H9 (cell line): ENCODE data around the gene FABP7. TPM values are rescaled to one million over a fixed set of nuclear protein-coding genes. Genes with fewer than 3 reads are reported as not detected.

ENCODE experiments used
- DNase-seq: peaks from one replicate; pipeline ENCODE4 v3.0.0-alpha.2; 2017
- H2AFZ ChIP-seq: one replicate; pipeline ENCODE4 v1.6.1; 2013; ENCODE audit warnings: mild to moderate bottlenecking, low read length, control low read depth, moderate library complexity
- H2AK5ac ChIP-seq: 2 replicates; pipeline ENCODE4 v1.6.1; 2013; ENCODE audit warnings: low read length, control low read depth, mixed read lengths; ENCODE audit not compliant: insufficient read length
- H2BK120ac ChIP-seq: one replicate; pipeline ENCODE4 v1.6.1; 2013; ENCODE audit warnings: low read depth, mild to moderate bottlenecking, low read length, control low read depth, inconsistent platforms; ENCODE audit not compliant: poor library complexity, severe bottlenecking
- H2BK12ac ChIP-seq: 2 replicates; pipeline ENCODE4 v1.6.1; 2013; ENCODE audit warnings: low read length, control low read depth, mixed read lengths, low read depth; ENCODE audit not compliant: insufficient read length
- H2BK15ac ChIP-seq: 2 replicates; pipeline ENCODE4 v1.6.1; 2013; ENCODE audit warnings: low read depth, low read length, control low read depth
- H2BK20ac ChIP-seq: one replicate; pipeline ENCODE4 v1.6.1; 2013; ENCODE audit warnings: low read depth, mild to moderate bottlenecking, low read length, control low read depth, inconsistent platforms; ENCODE audit not compliant: poor library complexity, severe bottlenecking
- H2BK5ac ChIP-seq: 2 replicates; pipeline ENCODE4 v1.6.1; 2013; ENCODE audit warnings: low read length, control low read depth, mixed read lengths; ENCODE audit not compliant: insufficient read length
- H3K14ac ChIP-seq: 2 replicates; pipeline ENCODE4 v1.6.1; 2013; ENCODE audit warnings: low read length, control low read depth; ENCODE audit not compliant: insufficient read depth
- H3K18ac ChIP-seq: 2 replicates; pipeline ENCODE4 v1.6.1; 2013; ENCODE audit warnings: low read depth, mild to moderate bottlenecking, mixed read lengths, low read length, control low read depth; ENCODE audit not compliant: insufficient read length
- H3K23ac ChIP-seq: 2 replicates; pipeline ENCODE4 v1.6.1; 2013; ENCODE audit warnings: low read length, control low read depth, mixed read lengths, low read depth; ENCODE audit not compliant: insufficient read length
- H3K23me2 ChIP-seq: 2 replicates; pipeline ENCODE4 v1.6.1; 2013; ENCODE audit warnings: low read depth, mild to moderate bottlenecking, mixed read lengths, low read length, control low read depth; ENCODE audit not compliant: insufficient read length, poor library complexity, severe bottlenecking
- H3K27ac ChIP-seq: 2 replicates; pipeline ENCODE4 v1.5.1; 2013; ENCODE audit warnings: low read length, control low read depth, mixed read lengths, low read depth; ENCODE audit not compliant: insufficient read length
- H3K27me3 ChIP-seq: 2 replicates; pipeline ENCODE4 v1.6.1; 2013; ENCODE audit warnings: low read length, control low read depth, inconsistent platforms; ENCODE audit not compliant: insufficient read depth
- H3K4ac ChIP-seq: 2 replicates; pipeline ENCODE4 v1.6.1; 2013; ENCODE audit warnings: low read depth, mild to moderate bottlenecking, control low read depth, inconsistent platforms, low read length, moderate library complexity
- H3K4me1 ChIP-seq: 2 replicates; pipeline ENCODE4 v1.6.1; 2013; ENCODE audit warnings: low read length, control low read depth, inconsistent platforms; ENCODE audit not compliant: insufficient read depth
- H3K4me2 ChIP-seq: 2 replicates; pipeline ENCODE4 v1.6.1; 2013; ENCODE audit warnings: low read length, control low read depth, mixed read lengths; ENCODE audit not compliant: insufficient read length, insufficient read depth
- H3K56ac ChIP-seq: 2 replicates; pipeline ENCODE4 v1.6.1; 2013; ENCODE audit warnings: low read depth, mild to moderate bottlenecking, mixed read lengths, low read length, control low read depth; ENCODE audit not compliant: insufficient read length
- H3K79me1 ChIP-seq: 2 replicates; pipeline ENCODE4 v1.6.1; 2013; ENCODE audit warnings: low read depth, mild to moderate bottlenecking, moderate library complexity, low read length, control low read depth, inconsistent platforms; ENCODE audit not compliant: insufficient read depth, poor library complexity, severe bottlenecking
- H3K79me2 ChIP-seq: 2 replicates; pipeline ENCODE4 v1.6.1; 2013; ENCODE audit warnings: low read length, control low read depth, inconsistent platforms; ENCODE audit not compliant: insufficient read depth
- H3K9ac ChIP-seq: 2 replicates; pipeline ENCODE4 v1.6.1; 2013; ENCODE audit warnings: low read length, control low read depth, mixed read lengths; ENCODE audit not compliant: insufficient read length; ENCODE audit errors: extremely low read depth
- H3K9me3 ChIP-seq: one replicate; pipeline ENCODE4 v1.6.1; 2013; ENCODE audit warnings: low read depth, low read length, inconsistent platforms; ENCODE audit not compliant: control insufficient read depth
- H3T11ph ChIP-seq: one replicate; pipeline ENCODE4 v1.6.1; 2013; ENCODE audit warnings: mild to moderate bottlenecking, low read length, control low read depth, inconsistent platforms
- H4K20me1 ChIP-seq: one replicate; pipeline ENCODE4 v1.6.1; 2013; ENCODE audit not compliant: control insufficient read depth, insufficient read length, insufficient read depth
- H4K5ac ChIP-seq: 2 replicates; pipeline ENCODE4 v1.6.1; 2013; ENCODE audit warnings: low read depth, mild to moderate bottlenecking, mixed read lengths, low read length, control low read depth; ENCODE audit not compliant: insufficient read length
- H4K8ac ChIP-seq: replicated peaks from 2 replicates; pipeline ENCODE4 v1.6.1; 2013; ENCODE audit warnings: low read length, control low read depth, mixed read lengths, low read depth; ENCODE audit not compliant: insufficient read length
- H4K91ac ChIP-seq: 2 replicates; pipeline ENCODE4 v1.6.1; 2013; ENCODE audit warnings: low read depth, mild to moderate bottlenecking, moderate library complexity, mixed read lengths, low read length, control low read depth; ENCODE audit not compliant: insufficient read length
- H3K27ac Mint-ChIP-seq, 3 experiments: 2 replicates in 2 of 3; 3 replicates in 1 of 3; pipeline ENCODE4 v1.8.0; 2020 to 2021; ENCODE audit warnings: mixed read lengths in 3 of 3, mild to moderate bottlenecking in 1 of 3, moderate library complexity in 1 of 3
- H3K27me3 Mint-ChIP-seq: 2 replicates; pipeline ENCODE4 v1.8.0; 2021; ENCODE audit warnings: low read depth, mild to moderate bottlenecking, moderate library complexity, mixed read lengths
- H3K36me3 Mint-ChIP-seq, 3 experiments: 2 replicates in 2 of 3; 3 replicates in 1 of 3; pipeline ENCODE4 v1.8.0; 2020 to 2021; ENCODE audit warnings: low read depth in 3 of 3, mixed read lengths in 3 of 3; ENCODE audit not compliant: insufficient read depth in 1 of 3
- H3K4me1 Mint-ChIP-seq, 2 experiments: 2 replicates each; pipeline ENCODE4 v1.8.0; 2020; ENCODE audit warnings: mixed read lengths in 2 of 2
- H3K4me3 Mint-ChIP-seq, 2 experiments: 2 replicates in 1 of 2; 3 replicates in 1 of 2; pipeline ENCODE4 v1.8.0; 2020 to 2021; ENCODE audit warnings: mild to moderate bottlenecking in 2 of 2, mixed read lengths in 2 of 2, moderate library complexity in 1 of 2
- H3K9me3 Mint-ChIP-seq, 2 experiments: 2 replicates in 1 of 2; 3 replicates in 1 of 2; pipeline ENCODE4 v1.8.0; 2020; ENCODE audit warnings: mild to moderate bottlenecking in 2 of 2, mixed read lengths in 2 of 2, moderate library complexity in 1 of 2
- CTCF ChIP-seq: fragments of 200-600 bp; sonication (generic); conservative IDR thresholded peaks from 3 replicates; pipeline ENCODE4 v1.8.0; 2021; ENCODE audit warnings: antibody characterized with exemption, mild to moderate bottlenecking
- WGBS: extraction: QIAGEN DNeasy Blood & Tissue Kit; methylation state at CpG from one replicate; pipeline ENCODE4 v1.1.7; 2013; ENCODE audit warnings: missing lambda C conversion rate, low lambda C conversion rate, mixed read lengths; ENCODE audit not compliant: insufficient read length; ENCODE audit errors: extremely low coverage; 5-methylcytosine and 5-hydroxymethylcytosine counted together
- total RNA-seq: library from RNA; stranded (reverse); gene quantifications from 2 replicates; pipeline ENCODE4 v1.2.1, GENCODE V29; 2021

The FABP7 gene
- total RNA-seq, 1 experiment from 2014 or later, result 3.9 TPM

DNA sequence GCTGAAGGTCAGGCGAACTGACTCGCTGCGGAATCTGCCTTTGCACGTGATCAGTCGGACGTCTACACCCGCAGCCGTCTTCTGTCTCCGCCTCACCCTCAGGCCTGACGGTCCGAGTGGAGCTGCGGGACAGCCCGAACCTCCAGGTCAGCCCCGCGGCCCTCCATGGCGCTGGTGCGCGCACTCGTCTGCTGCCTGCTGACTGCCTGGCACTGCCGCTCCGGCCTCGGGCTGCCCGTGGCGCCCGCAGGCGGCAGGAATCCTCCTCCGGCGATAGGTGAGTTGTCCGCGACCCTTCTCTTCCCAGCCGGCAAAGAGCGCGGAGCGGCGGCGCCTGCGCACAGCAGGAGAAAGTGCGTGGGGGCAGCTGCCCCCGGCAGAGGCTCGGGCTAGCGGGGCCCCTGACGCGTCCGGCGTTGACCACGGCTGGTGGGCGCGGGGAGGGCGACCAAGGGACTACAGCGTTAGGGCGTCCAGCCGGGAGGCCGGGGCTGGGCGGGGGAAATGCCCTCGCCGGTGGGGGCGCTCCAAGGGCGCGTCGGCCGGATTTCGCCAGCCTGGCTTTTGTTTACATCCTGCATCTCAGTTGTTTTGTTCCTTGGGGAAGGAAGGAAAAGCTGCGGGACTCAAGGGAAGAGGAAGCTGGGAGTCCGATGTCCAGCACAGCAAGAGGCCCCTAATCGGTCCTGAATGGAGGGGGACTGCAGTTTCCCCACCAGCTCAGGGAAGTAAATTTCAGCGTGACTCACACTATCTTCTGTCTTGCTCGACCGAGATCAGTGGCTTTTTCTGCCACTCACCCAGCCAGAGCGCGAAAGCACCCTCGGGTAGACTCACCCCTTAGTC is 9.9 kb downstream of the FABP7 start, which contains the start of gene SMPDL3A:
TSS of gene SMPDL3A (plus strand) at position 77 of the 846 bp plus-strand sequence. CDS start at position 166, 89 bp downstream.
- no peaks in the 10 kb centered on the region for H3K79me2 ChIP-seq
- peaks cover 42 to 44% of the 10 kb centered on the region in 2 experiments for H3K4me1 Mint-ChIP-seq
- no peaks in the 10 kb centered on the region; a peak in 1 of 5 replicates for H3K9me3 Mint-ChIP-seq
- no peaks in the 10 kb centered on the region for H3K9me3 ChIP-seq
- no peak within 1 kb of the TSS for H2BK15ac ChIP-seq
- WGBS, result no CpG with 5 or more reads among the region's 71 CpGs
- peaks cover 36% of the 10 kb centered on the region for H3K27me3 Mint-ChIP-seq
- H3K27me3 ChIP-seq, result peaks cover 3% of the 10 kb centered on the region; the same call in 1 of the 2 replicates
- no peak within 1 kb of the TSS for H3K4ac ChIP-seq
- H3K4me2 ChIP-seq, result peak within 1 kb of the TSS; percentile 93
- no peak within 1 kb of the TSS for H4K91ac ChIP-seq
- H2BK5ac ChIP-seq, result peak within 1 kb of the TSS; percentile 43
- no peak within 1 kb of the TSS for H4K8ac ChIP-seq
- no peak within 1 kb of the TSS for H2BK120ac ChIP-seq
- peak within 1 kb of the TSS; percentile 79 for H4K5ac ChIP-seq
- H3K23me2 ChIP-seq, result peaks cover 11% of the 10 kb centered on the region
- H3K23ac ChIP-seq, result no peak within 1 kb of the TSS
- H3K27ac Mint-ChIP-seq, result peak within 1 kb of the TSS; percentile 91 to 96 (median 95)
- H4K20me1 ChIP-seq, result no peaks in the 10 kb centered on the region
- H3K36me3 Mint-ChIP-seq, result no peaks in the 10 kb centered on the region
- peak within 1 kb of the TSS; percentile 84 to 90 for H3K4me3 Mint-ChIP-seq
- peak; percentile 64 for TF ChIP-seq CTCF
- no peak within 1 kb of the TSS for H2AK5ac ChIP-seq
- H3K27ac ChIP-seq, result peak within 1 kb of the TSS; percentile 21
- DNase-seq, result peak; percentile 83
- H3K14ac ChIP-seq, result peak within 1 kb of the TSS; percentile 80; the same call in 1 of the 2 replicates
- H2BK12ac ChIP-seq, result no peak within 1 kb of the TSS
- H3K56ac ChIP-seq, result no peak within 1 kb of the TSS
- H3K79me1 ChIP-seq, result no peaks in the 10 kb centered on the region
- H3K4me1 ChIP-seq, result peaks cover 5% of the 10 kb centered on the region; the same call in 1 of the 2 replicates
- no peak within 1 kb of the TSS for H2BK20ac ChIP-seq
- peak within 1 kb of the TSS; percentile 2 for H2AFZ ChIP-seq
- H3K9ac ChIP-seq, result peak within 1 kb of the TSS; percentile 91
- peak within 1 kb of the TSS; percentile 63 for H3K18ac ChIP-seq
- no peak within 1 kb of the TSS for H3T11ph ChIP-seq
